ENCODE results near the gene YWHAH. TPM values are rescaled to one million over a fixed set of nuclear protein-coding genes. Genes with fewer than 3 reads are reported as not detected.

YWHAH gene
- total and polyA plus RNA-seq, 2 of the 4 experiments (the other 2 are of a cell fraction): 147 to 173 TPM

- no peak overlapping the region for H2BK15ac ChIP-seq (ENCODE audit: low read depth, low read length)
- H3K18ac ChIP-seq (ENCODE audit: low read depth, low read length): no peak overlapping the region
- BruUV-seq (replicated peaks): no TSS peak
- intact Hi-C loops (cut with micrococcal nuclease): no loop called here
- no peak overlapping the region for H4K5ac ChIP-seq (ENCODE audit: low read depth, low read length)
- peaks cover 11% of the 10 kb centered on the region for H3K4me1 ChIP-seq (ENCODE audit: control insufficient read depth, insufficient read depth, low read length)
- TF ChIP-seq, protein P1, sequence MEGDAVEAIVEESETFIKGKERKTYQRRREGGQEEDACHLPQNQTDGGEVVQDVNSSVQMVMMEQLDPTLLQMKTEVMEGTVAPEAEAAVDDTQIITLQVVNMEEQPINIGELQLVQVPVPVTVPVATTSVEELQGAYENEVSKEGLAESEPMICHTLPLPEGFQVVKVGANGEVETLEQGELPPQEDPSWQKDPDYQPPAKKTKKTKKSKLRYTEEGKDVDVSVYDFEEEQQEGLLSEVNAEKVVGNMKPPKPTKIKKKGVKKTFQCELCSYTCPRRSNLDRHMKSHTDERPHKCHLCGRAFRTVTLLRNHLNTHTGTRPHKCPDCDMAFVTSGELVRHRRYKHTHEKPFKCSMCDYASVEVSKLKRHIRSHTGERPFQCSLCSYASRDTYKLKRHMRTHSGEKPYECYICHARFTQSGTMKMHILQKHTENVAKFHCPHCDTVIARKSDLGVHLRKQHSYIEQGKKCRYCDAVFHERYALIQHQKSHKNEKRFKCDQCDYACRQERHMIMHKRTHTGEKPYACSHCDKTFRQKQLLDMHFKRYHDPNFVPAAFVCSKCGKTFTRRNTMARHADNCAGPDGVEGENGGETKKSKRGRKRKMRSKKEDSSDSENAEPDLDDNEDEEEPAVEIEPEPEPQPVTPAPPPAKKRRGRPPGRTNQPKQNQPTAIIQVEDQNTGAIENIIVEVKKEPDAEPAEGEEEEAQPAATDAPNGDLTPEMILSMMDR (conservative IDR thresholded peaks at IDR 0.05; ENCODE audit: low read depth, low read length): no peak
- no peak for TF ChIP-seq MAZ (IDR thresholded peaks at IDR 0.05; ENCODE audit: borderline replicate concordance, low read depth, low read length)
- TF ChIP-seq USF2 (IDR thresholded peaks at IDR 0.05; ENCODE audit: low read depth, low read length): no peak
- TF ChIP-seq FOS (IDR thresholded peaks at IDR 0.05; ENCODE audit: low read depth, low read length): no peak
- TF ChIP-seq RFX5 (IDR thresholded peaks at IDR 0.05; ENCODE audit: low read depth, low read length): no peak
- TF ChIP-seq NFE2L2 (IDR thresholded peaks at IDR 0.05; ENCODE audit: low read depth, low read length): no peak
- TF ChIP-seq BHLHE40 (IDR thresholded peaks at IDR 0.05; ENCODE audit: low read depth, low read length): no peak
- TF ChIP-seq POLR2A (IDR thresholded peaks at IDR 0.05; ENCODE audit: low read depth, low read length): no peak
- H3K23ac ChIP-seq (ENCODE audit: low read depth, low read length): no peak overlapping the region
- no peak overlapping the region; the same call in 1 of the 2 replicates for H3K4ac ChIP-seq (ENCODE audit: low read depth, low read length)
- peaks cover 7% of the 10 kb centered on the region; the same call in 1 of the 2 replicates for H3K9me1 ChIP-seq (ENCODE audit: insufficient read depth, low read length)
- ChIA-PET CTCF (no interaction called here), POLR2A (ENCODE audit: unreplicated experiment) (interaction anchor here (0.6 kb wide), 1 partner anchor 28 kb away, joined by 3 read pairs; no protein-coding TSS in a partner anchor)
- no peak overlapping the region for H2AFZ ChIP-seq (replicated peaks; ENCODE audit: low read length, poor library complexity)
- H3K14ac ChIP-seq (replicated peaks; ENCODE audit: low read depth, low read length): no peak overlapping the region
- peaks cover 20% of the 10 kb centered on the region for H4K20me1 ChIP-seq (ENCODE audit: insufficient read depth, low read length)
- no peak overlapping the region for H3K9ac ChIP-seq (ENCODE audit: low read depth, low read length)
- no peak for ATAC-seq (ENCODE audit: low read depth)
- no peak overlapping the region for H3K4me3 ChIP-seq (ENCODE audit: insufficient read depth, low read depth, low read length)
- dilution Hi-C loops (cut with HindIII; ENCODE audit: low sequenced_read_pairs, unreplicated experiment): no loop called here
- H2AK5ac ChIP-seq (ENCODE audit: low read depth, low read length): no peak overlapping the region
- H3K56ac ChIP-seq (ENCODE audit: extremely low read depth, insufficient read depth, low read length): no peak overlapping the region
- no peak overlapping the region for H3K27ac ChIP-seq (ENCODE audit: insufficient read depth, low read length)
- no peak overlapping the region for H2BK20ac ChIP-seq (ENCODE audit: low read depth, low read length)
- H2BK5ac ChIP-seq (ENCODE audit: low read depth, low read length, poor library complexity, severe bottlenecking): no peak overlapping the region
- H2BK120ac ChIP-seq (ENCODE audit: low read depth, low read length): no peak overlapping the region
- WGBS, 2 experiments (ENCODE audit: extremely low coverage in 2 of 2, insufficient read length in 1 of 2): 96% methylated on average over 4 of the region's 5 CpGs; no CpG with 5 or more reads in 1 of the 2 experiments
- H2AK9ac ChIP-seq (replicated peaks; ENCODE audit: low read depth, low read length, poor library complexity): no peak overlapping the region
- H4K91ac ChIP-seq (ENCODE audit: insufficient read depth, low read depth, low read length): no peak overlapping the region
- H3K9me3 ChIP-seq (ENCODE audit: control insufficient read depth, insufficient read depth, low read length): no peaks in the 10 kb centered on the region
- peaks cover 10% of the 10 kb centered on the region for H3K27me3 ChIP-seq (ENCODE audit: control insufficient read depth, insufficient read depth, low read length)
- no peak overlapping the region for H4K8ac ChIP-seq (ENCODE audit: low read depth in 2 of 2, low read length in 2 of 2)
- no peak overlapping the region for H3K4me2 ChIP-seq (ENCODE audit: low read depth, low read length)
- no peaks in the 10 kb centered on the region; the same call in 1 of the 2 replicates for H3K36me3 ChIP-seq (ENCODE audit: control insufficient read depth, insufficient read depth, low read length)
- no peak for DNase-seq
- peaks cover 0 to 18% of the 10 kb centered on the region in 2 experiments; a peak in 2 of 4 replicates for H3K79me1 ChIP-seq (ENCODE audit: low read depth in 1 of 2, low read length in 2 of 2)
- in situ Hi-C loops (cut with MboI; ENCODE audit: low sequenced_read_pairs): loop anchor here (10.0 kb wide), 1 partner anchor 187 kb away; the partner anchor contains the start of genes DEPDC5 and PRR14L
These were observed 2.2 kb upstream of the YWHAH start for GRCh38 chr22:31942091-31942490.
